DND-41 (cell line): ENCODE data around the gene SLC44A1.

Source experiments
- CTCF ChIP-seq: IDR thresholded peaks from 2 replicates; pipeline ENCODE4 v1.5.1; 2012; ENCODE audit warnings: borderline replicate concordance, low read length, moderate library complexity, mild to moderate bottlenecking; ENCODE audit not compliant: poor library complexity, severe bottlenecking; ENCODE audit errors: extremely low read depth
- EZH2 ChIP-seq: IDR thresholded peaks from 3 replicates; pipeline ENCODE4 v1.6.1; 2012; ENCODE audit warnings: borderline replicate concordance, low read depth, mild to moderate bottlenecking, moderate library complexity, low read length, inconsistent platforms; ENCODE audit not compliant: severe bottlenecking

GRCh38 chr9:105432247-105432842 is 187.9 kb downstream of the SLC44A1 start:
- TF ChIP-seq CTCF (no peak), EZH2 (no peak)
